A204.1 (cell line): Measurements from ENCODE around the gene THAP7.

Experiments used
- FAIRE-seq: peaks from 2 replicates; lab custom pipeline; 2012; peaks lifted over from hg19 to GRCh38; lab: Jason Lieb, UNC

Gene THAP7

GRCh38 chr22:20963201-20964052, 38.5 kb downstream of the THAP7 start:
- FAIRE-seq, result no peak

- FAIRE-seq, result no peak
Measured at GRCh38 chr22:20962491-20962945, 39.4 kb downstream of the THAP7 start.

- no peak for FAIRE-seq
Measured at GRCh38 chr22:20960609-20961008, 41.3 kb downstream of the THAP7 start.

- FAIRE-seq, result no peak
Measured at GRCh38 chr22:20959578-20960461, 42.1 kb downstream of the THAP7 start.

GRCh38 chr22:20957683-20958431, 44.1 kb downstream of the THAP7 start:
- no peak for FAIRE-seq

DNA sequence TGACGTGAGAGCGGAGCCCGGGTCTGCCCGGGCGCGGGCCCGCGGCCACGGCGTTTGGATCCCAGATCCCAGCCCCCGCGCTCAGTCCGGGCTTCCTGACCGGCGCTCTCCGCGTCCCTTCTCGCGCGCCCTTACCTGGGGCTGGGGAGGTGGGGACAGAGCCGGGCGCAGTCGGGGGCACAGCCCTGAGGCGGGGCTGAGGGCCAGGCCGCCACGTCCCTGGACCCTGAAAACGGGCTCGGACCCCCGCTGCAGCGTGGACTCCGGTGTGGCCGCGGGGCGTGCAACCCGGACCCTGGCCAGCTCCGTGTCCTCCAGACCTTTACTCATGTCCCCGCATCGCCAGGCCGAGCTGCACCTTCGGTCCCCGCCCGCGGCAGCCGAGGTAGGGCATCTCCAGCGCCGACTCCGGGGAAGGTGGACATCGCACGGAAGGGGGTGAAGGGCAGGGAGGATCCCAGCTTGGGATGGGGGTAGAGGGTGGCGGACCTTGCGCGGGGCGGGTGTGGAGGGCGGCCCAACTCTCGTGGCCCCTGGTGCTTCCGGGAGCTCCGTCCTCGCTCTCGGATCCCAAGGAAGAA, 44.7 kb downstream of the THAP7 start:
- no peak for FAIRE-seq

DNA sequence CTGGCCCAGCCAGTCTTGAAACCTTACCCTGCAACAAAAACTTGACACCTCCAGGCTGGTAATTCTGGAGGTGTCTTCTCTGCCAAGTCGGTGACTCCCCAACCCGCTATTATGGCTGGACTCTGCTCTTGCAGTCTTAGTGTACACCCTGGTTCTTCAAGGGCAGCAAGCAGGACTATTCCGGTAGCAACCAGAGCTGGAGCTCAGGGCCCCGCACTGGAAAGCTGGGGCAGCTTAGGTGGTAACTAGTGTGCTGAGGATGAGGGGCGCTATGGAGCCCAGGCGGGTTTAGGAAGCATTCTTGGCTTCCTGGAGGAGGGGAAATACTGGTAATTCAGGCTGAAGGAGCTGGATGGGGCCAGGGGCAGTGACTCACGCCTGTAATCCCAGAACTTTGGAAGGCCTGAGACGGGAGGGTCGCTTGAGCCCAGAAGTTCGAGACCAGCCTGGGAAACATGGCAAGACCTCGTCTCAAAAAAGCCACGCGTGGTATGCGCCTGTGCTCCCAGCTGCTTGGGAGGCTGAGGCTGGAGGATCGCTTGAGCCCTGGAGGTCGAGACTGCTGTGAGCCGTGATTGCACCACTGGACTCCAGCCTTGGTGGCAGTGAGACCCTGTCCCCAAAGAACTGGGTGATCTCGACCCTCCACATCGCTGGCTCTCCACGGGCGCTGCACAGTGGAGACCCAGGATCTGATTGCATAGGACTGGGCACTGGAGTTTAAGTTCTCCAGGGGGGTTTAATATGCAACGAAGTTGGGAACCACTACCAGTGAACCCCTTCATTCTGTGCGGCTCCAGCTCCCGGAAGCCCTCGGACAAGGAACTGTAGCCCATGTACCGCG, 45.4 kb downstream of the THAP7 start:
- FAIRE-seq, result no peak

DNA sequence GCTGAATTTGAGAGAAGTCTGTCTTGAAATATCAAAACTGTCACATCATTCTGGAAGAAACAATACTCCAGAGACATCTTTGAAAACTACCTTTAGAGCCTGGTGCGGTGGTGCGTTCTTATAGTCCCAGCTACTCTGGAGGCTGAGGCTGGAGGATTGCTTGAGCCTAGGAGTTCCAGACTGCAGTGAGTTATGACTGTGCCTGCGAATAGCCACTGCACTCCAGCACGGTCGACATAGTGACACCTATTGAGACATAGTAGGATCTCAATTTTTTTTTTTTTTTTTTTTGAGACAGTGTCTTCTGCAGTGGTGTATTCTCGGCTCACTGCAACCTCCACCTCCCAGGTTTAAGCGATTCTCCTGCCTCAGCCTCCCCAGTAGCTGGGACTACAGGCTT, 46.4 kb downstream of the THAP7 start:
- no peak for FAIRE-seq

- FAIRE-seq, result no peak
Measured at GRCh38 chr22:20953668-20954500, 48.0 kb downstream of the THAP7 start.

DNA sequence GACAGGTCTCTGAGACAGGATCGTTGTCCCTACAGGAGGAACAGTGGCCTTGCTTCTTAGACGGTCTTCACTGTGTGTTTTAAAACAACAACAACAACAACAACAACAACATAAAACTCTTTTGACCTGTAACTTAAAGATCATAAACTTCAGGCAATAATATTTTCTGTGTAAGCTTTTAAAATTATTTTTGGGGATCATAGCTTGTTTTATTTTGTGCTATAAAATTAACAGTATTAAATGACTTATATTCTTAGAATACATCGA, 48.6 kb downstream of the THAP7 start:
- FAIRE-seq, result no peak

GRCh38 chr22:20952544-20953341, 49.2 kb downstream of the THAP7 start:
- FAIRE-seq, result no peak

- FAIRE-seq, result no peak
Measured at GRCh38 chr22:20951932-20952380, 50.0 kb downstream of the THAP7 start.

DNA sequence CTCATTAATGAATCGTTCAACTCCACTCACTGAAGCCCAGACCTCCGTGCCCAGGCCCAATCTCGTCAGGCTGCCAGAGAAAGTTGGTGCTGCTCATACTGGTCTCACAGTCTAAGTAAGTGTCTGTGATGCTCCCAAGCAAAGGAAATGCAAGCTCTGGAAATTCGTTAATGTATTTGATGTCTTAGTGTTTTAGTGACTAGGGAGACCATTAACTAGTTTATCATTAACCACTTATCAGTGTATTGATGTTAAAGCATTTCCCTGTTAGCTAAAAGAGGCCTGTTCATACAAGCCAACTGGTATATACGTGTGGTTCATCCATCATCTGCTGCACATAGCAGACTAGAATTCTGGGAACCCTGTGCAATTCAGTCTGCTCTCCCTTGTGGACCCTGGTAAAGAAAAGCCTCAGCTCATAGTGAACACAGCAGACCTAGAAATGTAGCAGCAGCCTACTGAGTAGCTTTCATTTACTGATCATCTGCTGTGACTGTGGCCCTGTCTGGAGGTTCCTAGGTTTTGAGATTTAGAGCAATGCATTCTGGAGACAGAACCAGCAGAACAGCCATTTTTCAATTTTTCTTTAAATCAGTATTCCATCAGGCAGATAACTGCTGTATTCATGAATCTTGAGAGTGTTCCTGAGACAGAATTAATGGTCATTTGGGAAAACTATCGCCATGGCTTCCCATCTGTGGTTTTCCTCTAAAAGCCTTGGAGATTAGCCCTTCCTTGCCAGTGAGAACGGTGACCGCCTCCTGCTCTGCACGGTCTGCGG, 50.6 kb downstream of the THAP7 start:
- FAIRE-seq, result no peak

DNA sequence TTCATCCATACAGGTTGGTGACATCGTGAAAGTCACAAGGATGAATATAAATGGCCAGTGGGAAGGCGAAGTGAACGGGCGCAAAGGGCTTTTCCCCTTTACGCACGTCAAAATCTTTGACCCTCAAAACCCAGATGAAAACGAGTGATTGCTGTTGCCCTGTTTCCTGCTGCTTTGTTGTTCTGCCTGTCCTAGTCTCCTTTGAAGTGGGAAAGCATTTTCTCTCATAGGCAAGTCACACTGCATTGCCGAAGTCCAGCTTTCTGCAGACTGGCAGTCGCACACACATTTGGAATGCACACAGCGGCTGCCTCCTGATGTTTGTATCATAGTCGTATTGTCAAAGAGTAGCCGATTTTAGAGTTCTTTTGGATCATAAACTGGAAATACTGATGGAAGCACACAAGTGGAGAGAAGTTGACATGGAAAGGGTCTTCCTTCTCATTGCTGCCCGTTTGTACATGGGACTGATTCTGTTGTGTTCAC, 52.2 kb downstream of the THAP7 start:
- FAIRE-seq, result no peak
